Tongue (tissue), 2 donors: ENCODE results near the gene NRXN3. TPM values are rescaled to one million over a fixed set of nuclear protein-coding genes. Genes with fewer than 3 reads are reported as not detected.

ENCODE experiments used
- DNase-seq: peaks from one replicate; pipeline ENCODE4 v3.0.0-alpha.2; 2015
- total RNA-seq: library from RNA; depleted of rRNA; stranded (reverse); fragments of >200 nt; gene quantifications from one replicate; pipeline ENCODE4 v1.2.3, GENCODE V29; 2014

Gene NRXN3
- total RNA-seq, result 2.9 TPM

DNA sequence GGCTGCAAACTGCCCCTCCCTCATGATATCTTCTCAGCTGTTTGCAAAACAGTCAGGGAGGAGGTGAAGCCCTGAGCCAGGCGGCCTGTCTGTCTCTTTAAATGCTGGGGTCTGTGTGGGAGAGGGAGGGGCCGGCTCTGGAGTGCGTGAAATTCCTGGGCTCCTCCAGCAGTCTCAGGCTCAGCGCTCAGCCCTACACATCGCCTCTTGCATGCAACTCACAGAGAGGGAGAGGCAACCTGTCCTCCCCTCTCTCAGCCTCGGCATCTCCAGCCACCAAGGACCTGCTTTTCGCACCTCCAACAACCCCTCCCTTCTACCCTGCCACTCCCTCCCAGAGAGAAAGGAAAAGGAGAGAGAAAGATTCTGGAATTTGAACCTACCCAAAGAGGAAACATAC is at the start of gene NRXN3:
TSS of gene NRXN3 (plus strand) at position 171 of the 400 bp plus-strand sequence. CDS start 72,721 bp downstream, outside the sequence.
- peak; percentile 43 for DNase-seq

GRCh38 chr14:78122436-78122835 is 47.7 kb upstream of the NRXN3 start:
- no peak for DNase-seq

GRCh38 chr14:78123650-78124253 is 46.4 kb upstream of the NRXN3 start:
- DNase-seq, result no peak

GRCh38 chr14:78127961-78128360 is 42.2 kb upstream of the NRXN3 start:
- DNase-seq, result no peak

DNA sequence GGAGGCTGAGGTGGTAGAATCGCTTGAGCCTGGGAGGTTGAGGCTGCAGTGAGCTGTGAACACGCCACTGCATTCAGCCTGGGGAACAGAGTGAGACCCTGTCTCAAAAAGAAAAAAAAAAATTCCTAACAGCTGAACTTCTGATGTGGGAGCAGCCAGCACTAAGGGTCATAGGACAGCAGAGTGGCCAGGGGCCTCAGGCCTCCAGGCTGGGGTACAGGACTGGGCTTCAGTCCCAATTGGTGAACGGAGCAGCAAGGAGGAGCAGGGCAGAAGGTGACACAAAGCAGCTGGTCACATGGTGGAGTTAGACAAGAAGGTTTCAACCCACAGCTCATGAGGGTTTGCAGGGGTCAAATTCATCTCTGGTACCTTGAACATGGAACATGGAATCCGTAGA is 40.8 kb upstream of the NRXN3 start:
- no peak for DNase-seq

DNA sequence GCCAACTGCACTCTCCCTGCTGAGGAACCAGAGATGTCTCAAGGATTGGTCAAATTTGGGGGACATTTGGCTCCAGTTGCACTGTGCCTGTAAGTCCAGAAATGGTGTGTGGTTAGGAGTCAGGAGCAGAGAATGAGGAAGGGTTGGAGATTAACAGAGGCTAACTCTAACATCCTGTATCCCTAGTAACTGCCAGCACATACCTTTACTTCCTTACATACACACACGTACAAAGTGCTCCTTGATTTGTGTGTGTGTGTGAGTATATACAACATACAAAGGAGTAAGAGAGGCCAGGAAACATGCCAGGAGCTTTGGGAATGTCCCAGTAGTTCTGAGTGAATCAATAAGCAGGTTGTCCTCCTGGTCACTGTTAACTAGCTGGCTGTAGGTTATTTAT is 39.8 kb upstream of the NRXN3 start:
- DNase-seq, result no peak

DNA sequence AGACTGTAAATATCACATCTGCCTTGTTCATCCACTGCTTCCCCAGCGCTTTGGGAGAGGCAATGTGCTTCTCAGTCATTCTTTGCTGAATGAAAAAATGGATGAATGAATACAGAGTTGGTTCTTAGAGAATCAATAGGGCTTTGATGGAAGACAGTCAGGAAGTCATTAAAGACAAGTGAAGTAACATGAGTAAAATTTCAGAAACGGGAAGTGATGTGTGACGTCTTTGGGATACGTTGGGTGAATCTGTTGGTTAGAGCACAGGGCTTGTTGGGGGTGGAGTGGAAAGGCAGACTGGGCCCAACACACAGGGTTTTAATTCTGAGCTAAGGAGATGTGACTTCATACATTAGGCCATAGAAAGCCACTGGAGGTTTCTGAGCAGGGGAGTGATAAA is 39.0 kb upstream of the NRXN3 start:
- no peak for DNase-seq

- no peak for DNase-seq
These were observed 38.6 kb upstream of the NRXN3 start for GRCh38 chr14:78131616-78132015.

- DNase-seq, result no peak
These were observed 34.7 kb upstream of the NRXN3 start for GRCh38 chr14:78135450-78135891.

- no peak for DNase-seq
These were observed 33.5 kb upstream of the NRXN3 start for GRCh38 chr14:78136695-78137094.

DNA sequence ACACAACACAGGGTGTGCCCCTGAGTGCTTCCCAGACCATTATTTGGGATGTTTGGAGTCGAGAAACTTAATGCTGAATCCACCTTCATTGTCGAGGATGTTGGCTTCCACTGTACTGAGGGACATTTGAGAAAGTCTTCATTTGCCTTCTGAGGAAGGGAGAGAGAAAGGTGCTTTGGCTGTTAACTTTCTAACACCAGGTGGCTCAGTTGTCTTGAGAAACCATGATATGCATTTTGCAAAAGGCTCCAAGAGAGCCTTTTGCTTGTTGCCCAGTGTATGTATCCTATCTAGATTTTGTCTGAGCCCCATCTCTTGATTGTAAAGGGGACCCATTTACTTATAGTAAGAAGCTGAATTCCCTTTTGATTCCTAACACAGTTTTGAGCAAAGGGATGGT is 28.6 kb upstream of the NRXN3 start:
- no peak for DNase-seq

- no peak for DNase-seq
These were observed 27.2 kb upstream of the NRXN3 start for GRCh38 chr14:78142998-78143397.

DNA sequence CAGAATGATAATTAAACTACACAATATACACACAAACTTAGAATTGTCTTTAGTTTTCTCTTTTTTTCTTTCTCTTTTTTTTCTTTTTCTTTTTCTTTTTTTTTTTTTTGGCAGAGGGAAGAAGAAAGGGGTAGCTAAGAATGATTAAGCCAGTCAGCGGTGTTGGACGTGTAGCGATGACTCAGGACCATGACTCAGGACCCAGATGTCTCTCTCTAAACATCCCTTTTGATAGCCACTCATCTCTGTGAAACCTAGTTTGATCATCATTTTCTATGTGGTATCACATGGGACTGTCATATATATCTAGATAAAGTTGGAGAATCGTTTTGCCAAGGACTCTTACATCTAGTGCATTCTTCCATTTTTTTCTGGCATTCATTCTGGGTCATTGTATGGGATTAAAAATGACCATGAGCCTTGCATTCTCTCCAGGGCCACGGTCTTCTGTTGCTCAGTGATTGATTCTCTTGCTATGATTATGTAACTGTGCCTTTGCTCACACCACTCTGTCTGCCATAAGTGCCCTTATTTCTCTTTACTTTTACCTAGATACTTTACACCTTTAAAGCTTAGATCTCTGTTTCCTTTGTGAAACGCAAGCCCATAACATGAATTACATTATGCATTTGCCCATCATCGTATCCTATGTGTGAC is 26.6 kb upstream of the NRXN3 start:
- DNase-seq, result no peak

GRCh38 chr14:78152201-78153063 is 17.7 kb upstream of the NRXN3 start:
- DNase-seq, result peak; percentile 3

DNA sequence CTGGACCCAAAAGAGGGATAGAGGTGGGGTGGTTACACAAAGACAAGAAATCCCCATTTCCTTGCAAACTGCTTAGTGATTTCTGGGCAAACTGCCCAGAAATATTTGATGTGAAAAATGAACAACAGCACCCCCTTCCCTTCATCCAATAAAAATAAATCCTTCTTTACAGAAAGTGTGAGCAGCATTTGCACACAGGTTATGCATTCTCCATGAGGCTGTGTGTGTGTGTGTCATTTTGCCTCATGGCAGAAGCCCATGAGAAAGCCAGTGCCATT is 17.2 kb upstream of the NRXN3 start:
- peak; percentile 43 for DNase-seq

- DNase-seq, result peak; percentile 7
These were observed 15.3 kb upstream of the NRXN3 start for GRCh38 chr14:78154827-78155226.

GRCh38 chr14:78156196-78156595 is 14.0 kb upstream of the NRXN3 start:
- DNase-seq, result no peak

- peak; percentile 60 for DNase-seq
These were observed 12.4 kb upstream of the NRXN3 start for GRCh38 chr14:78157494-78158437.

DNA sequence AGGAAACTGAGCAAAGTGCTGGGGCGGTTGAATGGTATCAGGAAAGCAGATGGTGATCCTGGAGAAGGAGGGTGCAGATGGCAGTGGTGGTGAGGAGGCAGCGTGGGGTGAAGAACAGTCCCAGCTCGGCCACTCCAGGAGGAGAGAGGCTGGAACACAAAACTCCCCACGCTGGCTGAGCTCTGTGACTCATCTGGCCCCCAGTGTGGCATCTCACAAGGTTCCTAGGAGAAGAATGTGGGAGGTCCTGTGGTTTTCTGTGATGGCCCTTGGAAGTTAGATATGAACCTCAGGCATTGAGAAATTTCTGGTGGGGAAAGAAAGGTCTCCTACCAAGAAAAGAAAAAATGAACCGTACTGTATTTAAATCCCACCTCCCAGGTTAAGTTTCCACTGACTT is 8.0 kb upstream of the NRXN3 start:
- no peak for DNase-seq

DNA sequence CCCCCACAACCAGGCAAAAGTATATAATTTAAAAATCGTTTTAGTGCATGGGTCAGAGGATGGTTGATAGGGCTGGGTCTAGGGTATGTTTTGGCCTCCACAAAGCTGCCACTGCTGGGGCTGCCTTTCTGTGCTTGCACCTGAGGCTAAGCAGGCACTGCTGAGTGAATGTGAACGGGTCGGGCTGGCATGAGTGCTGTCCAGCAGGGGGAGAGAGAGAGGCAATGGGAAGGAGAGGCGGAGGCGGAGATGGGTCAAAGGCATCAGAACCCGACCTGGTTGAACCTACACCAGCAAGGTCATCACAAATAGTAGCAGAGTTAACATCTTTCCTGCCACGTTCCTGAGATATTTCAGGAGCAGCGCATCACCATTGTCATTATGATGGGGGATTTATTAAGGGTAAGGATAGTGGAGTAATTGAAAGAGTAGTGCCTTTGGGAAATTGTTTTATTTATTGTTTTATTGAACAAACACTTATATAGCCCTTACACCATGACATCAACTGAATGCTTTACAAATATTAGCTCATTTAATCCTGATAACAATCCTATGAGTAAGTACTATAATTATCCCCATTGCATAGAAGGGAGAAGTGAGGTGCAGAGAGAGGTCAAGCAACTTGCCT is 5.8 kb upstream of the NRXN3 start:
- peak; percentile 10 for DNase-seq

GRCh38 chr14:78172428-78172827 is 2.3 kb downstream of the NRXN3 start:
- no peak for DNase-seq
